Upper lobe of left lung (tissue), 6 donors: ENCODE results near the gene ARID5A. TPM values are rescaled to one million over a fixed set of nuclear protein-coding genes. Genes with fewer than 3 reads are reported as not detected.
A peak's percentile ranks its signal among the peaks of the same experiment; 100 is the strongest.

Experiments
- ATAC-seq, 2 donors: fragments of 200-7000 bp; cut with Tn5 transposase; one replicate each; pipeline ENCODE4 v1.9.1; 2022; ENCODE audit warnings: mild to moderate bottlenecking in 2 of 2, moderate library complexity in 2 of 2; ENCODE audit not compliant: low FRiP score in 2 of 2
- DNase-seq, 2 donors: peaks; one replicate each; pipeline ENCODE4 v3.0.0-alpha.2; 2019 to 2020
- H3K27ac ChIP-seq, 4 donors: fragments of 200-600 bp; sonication (generic); one replicate each; pipeline ENCODE4 v1.5.1; 2016 to 2019
- H3K27me3 ChIP-seq, 4 donors: fragments of 200-600 bp; sonication (generic); one replicate each; pipeline ENCODE4 v1.5.1; 2017 to 2019
- H3K36me3 ChIP-seq, 4 donors: fragments of 200-600 bp; sonication (generic); one replicate each; pipeline ENCODE4 v1.5.1; 2016 to 2019
- H3K4me1 ChIP-seq, 4 donors: fragments of 200-600 bp; sonication (generic); one replicate each; pipeline ENCODE4 v1.5.1; 2018 to 2019
- H3K4me3 ChIP-seq, 4 donors: fragments of 200-600 bp; sonication (generic); one replicate each; pipeline ENCODE4 v1.5.1; 2017 to 2019; ENCODE audit warnings: mild to moderate bottlenecking in 2 of 4, moderate library complexity in 1 of 4
- H3K9me3 ChIP-seq, 4 donors: fragments of 200-600 bp; sonication (generic); one replicate each; pipeline ENCODE4 v1.5.1; 2018 to 2019
- CTCF ChIP-seq, 6 experiments: fragments of 450-650 bp in 4 of 6; fragments of 200-600 bp in 2 of 6; sonication (generic) in 2 of 6; IDR thresholded peaks; one replicate each; pipeline ENCODE4 v1.5.1; 2016 to 2019; ENCODE audit warnings: antibody characterized with exemption in 6 of 6
- EP300 ChIP-seq, 4 donors: sonication (generic); formaldehyde crosslinking; IDR thresholded peaks; one replicate each; pipeline ENCODE4 v1.5.1; 2017; ENCODE audit warnings: antibody characterized with exemption in 4 of 4, control low read depth in 2 of 4
- POLR2A ChIP-seq, 4 donors: fragments of 450-650 bp; IDR thresholded peaks; one replicate each; pipeline ENCODE4 v1.5.1; 2016 to 2017; ENCODE audit warnings: antibody characterized with exemption in 4 of 4, mild to moderate bottlenecking in 2 of 4
- POLR2AphosphoS5 ChIP-seq, 2 donors: sonication (generic); formaldehyde crosslinking; IDR thresholded peaks; one replicate each; pipeline ENCODE4 v1.5.1; 2017; ENCODE audit warnings: antibody characterized with exemption in 2 of 2
- WGBS, 2 donors: methylation state at CpG; one replicate each; pipeline ENCODE4 v1.1.5; 2017 to 2018; 5-methylcytosine and 5-hydroxymethylcytosine counted together
- total RNA-seq, 6 donors: library from RNA; depleted of rRNA in 4 of 6; stranded (reverse); fragments of >200 nt in 4 of 6; gene quantifications; one replicate each; pipeline versions ENCODE4 v1.1.0 to v1.2.1, GENCODE V29; 2016 to 2021
- donor health status: DM: no; HTN: no; CAD: no; lungs with moderate emphysema.
- donor health status: DM: no; HTN: yes; CAD: no; lungs with severe emphysema.

ARID5A gene
- total RNA-seq, 6 donors from 2014 or later = 18.6 to 57.2 (median 39.7) TPM

- Histone ChIP-seq H3K4me1 (peaks cover 55 to 90% (median 83%) of the 10 kb centered on the region in 4 donors), H3K27me3 (no peaks in the 10 kb centered on the region), H3K36me3 (no peaks in the 10 kb centered on the region), H3K27ac (peak overlapping the region; percentile 76 to 94 (median 93)), H3K4me3 (peak overlapping the region in 3 of 4 donors; percentile 21 to 44 (median 42)), H3K9me3 (no peaks in the 10 kb centered on the region)
- ATAC-seq (peak; percentile 76 to 77), DNase-seq (peak; percentile 90 to 96)
- WGBS, 2 donors = 12 to 13% methylated on average over 18 to 22 of the region's 23 CpGs
- TF ChIP-seq POLR2A (IDR thresholded peaks at IDR 0.05) = peak in 2 of 4 donors; percentile 77
- no peak for TF ChIP-seq CTCF (IDR thresholded peaks at IDR 0.05)
- peak; percentile 92 to 96 for TF ChIP-seq POLR2AphosphoS5 (IDR thresholded peaks at IDR 0.05)
- TF ChIP-seq EP300 (IDR thresholded peaks at IDR 0.05) = peak in 3 of 4 donors; percentile 54 to 95 (median 90)
Measured at GRCh38 chr2:96531872-96532505, 4.6 kb upstream of the ARID5A start.

GRCh38 chr2:96532641-96533291, 3.8 kb upstream of the ARID5A start:
- no peaks in the 10 kb centered on the region for H3K27me3 ChIP-seq
- H3K4me1 ChIP-seq = peaks cover 54 to 89% (median 79%) of the 10 kb centered on the region in 4 donors
- no peak for ATAC-seq
- H3K36me3 ChIP-seq = no peaks in the 10 kb centered on the region
- no peaks in the 10 kb centered on the region for H3K9me3 ChIP-seq
- peak overlapping the region in 1 of 4 donors; percentile 44 for H3K4me3 ChIP-seq
- H3K27ac ChIP-seq = peak overlapping the region; percentile 76 to 94 (median 93)
- DNase-seq = no peak
- TF ChIP-seq CTCF (IDR thresholded peaks at IDR 0.05) (no peak), POLR2A (IDR thresholded peaks at IDR 0.05) (no peak), EP300 (IDR thresholded peaks at IDR 0.05) (no peak), POLR2AphosphoS5 (IDR thresholded peaks at IDR 0.05) (no peak)
- WGBS, 2 donors = 81 to 100% methylated on average over 1 to 7 of the region's 7 CpGs

DNA sequence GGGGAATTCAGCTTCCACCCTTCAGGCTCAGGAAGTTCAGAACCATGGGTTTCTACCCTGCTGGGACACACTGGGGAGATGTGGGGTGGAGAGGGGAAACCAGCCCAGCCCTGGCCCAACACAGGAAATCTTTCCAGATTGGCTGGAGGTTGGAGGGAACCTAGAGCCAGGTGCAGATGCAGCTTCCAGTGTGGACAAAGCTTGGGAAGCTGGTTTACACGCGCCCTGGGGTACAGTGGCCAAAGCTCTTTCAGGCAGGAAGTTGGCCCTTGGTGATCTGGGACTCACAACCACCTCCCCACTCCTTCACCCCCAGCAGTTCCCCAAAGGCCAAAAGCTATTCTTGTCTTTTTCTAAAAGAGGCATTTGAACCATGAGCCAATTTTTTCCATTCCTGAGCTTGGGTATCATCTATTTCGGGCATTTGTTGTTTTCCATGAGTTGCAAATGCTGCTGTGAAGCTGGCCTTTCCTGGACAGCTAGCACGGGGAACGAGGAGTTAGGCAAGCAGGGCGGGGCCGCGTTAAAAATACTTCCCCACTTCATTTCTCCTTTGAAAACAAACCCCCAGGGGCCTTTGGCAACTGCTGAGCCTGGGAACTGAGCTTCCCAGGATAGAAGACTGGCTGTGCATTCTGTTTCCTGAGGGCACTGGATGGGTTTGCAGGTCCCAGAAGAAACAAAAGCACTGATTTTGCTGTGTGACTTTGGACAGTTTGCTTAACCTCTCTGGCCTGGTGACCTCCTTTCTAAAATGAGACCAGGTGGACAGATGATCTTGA, 3.1 kb upstream of the ARID5A start:
- peak overlapping the region; percentile 76 to 94 (median 93) for H3K27ac ChIP-seq
- no peaks in the 10 kb centered on the region for H3K9me3 ChIP-seq
- H3K36me3 ChIP-seq = no peaks in the 10 kb centered on the region
- no peaks in the 10 kb centered on the region for H3K27me3 ChIP-seq
- peak in 1 of 2 donors; percentile 92 for DNase-seq
- H3K4me3 ChIP-seq = no peak overlapping the region
- WGBS, 2 donors = 16 to 25% methylated on average over 8 of the region's 8 CpGs
- H3K4me1 ChIP-seq = peaks cover 52 to 89% (median 75%) of the 10 kb centered on the region in 4 donors
- ATAC-seq = peak; percentile 6 to 37
- TF ChIP-seq EP300 (IDR thresholded peaks at IDR 0.05) (peak in 3 of 4 donors; percentile 2 to 76 (median 30)), CTCF (IDR thresholded peaks at IDR 0.05) (peak in 2 of 6 experiments; percentile 2 to 5), POLR2AphosphoS5 (IDR thresholded peaks at IDR 0.05) (peak in 1 of 2 donors; percentile 81), POLR2A (IDR thresholded peaks at IDR 0.05) (peak in 2 of 4 donors; percentile 10 to 31)

GRCh38 chr2:96534141-96534540, 2.4 kb upstream of the ARID5A start:
- ATAC-seq (no peak), DNase-seq (no peak)
- TF ChIP-seq POLR2AphosphoS5 (IDR thresholded peaks at IDR 0.05) = no peak
- TF ChIP-seq CTCF (IDR thresholded peaks at IDR 0.05) = no peak
- TF ChIP-seq POLR2A (IDR thresholded peaks at IDR 0.05) = no peak
- TF ChIP-seq EP300 (IDR thresholded peaks at IDR 0.05) = no peak
- Histone ChIP-seq H3K4me1 (peaks cover 45 to 87% (median 74%) of the 10 kb centered on the region in 4 donors), H3K27me3 (no peaks in the 10 kb centered on the region), H3K36me3 (no peaks in the 10 kb centered on the region), H3K9me3 (no peaks in the 10 kb centered on the region), H3K27ac (peak overlapping the region; percentile 76 to 94 (median 93)), H3K4me3 (no peak overlapping the region)
- WGBS, 2 donors = 59 to 70% methylated on average over 4 of the region's 4 CpGs
